SK-N-SH (cell line): ENCODE data around the gene CPTP. TPM values are rescaled to one million over a fixed set of nuclear protein-coding genes. Genes with fewer than 3 reads are reported as not detected.

ENCODE experiments used
- CTCF ChIA-PET: fragments of 300-600, 350-600 bp; formaldehyde crosslinking; extraction: SDS; loops from one replicate; lab custom pipeline; 2021; lab: Yijun Ruan, JAX
- POLR2A ChIA-PET: fragments of 350-600 bp; sonication (Branson Sonifier 250); formaldehyde crosslinking; extraction: SDS; loops from one replicate; lab custom pipeline; 2020; ENCODE audit warnings: antibody characterized with exemption, inconsistent platforms; lab: Yijun Ruan, JAX
- DNase-seq: peaks from one replicate; pipeline ENCODE4 v3.0.0; 2012
- H2AFZ ChIP-seq: fragments of 200-600 bp; sonication (generic); 2 replicates; pipeline ENCODE4 v1.8.1; 2016; ENCODE audit warnings: antibody characterized with exemption, mild to moderate bottlenecking, low read depth
- H3F3A ChIP-seq: fragments of 200-600 bp; sonication (generic); replicated peaks from 2 replicates; pipeline ENCODE3; 2016; ENCODE audit warnings: antibody characterized with exemption, mild to moderate bottlenecking; ENCODE audit not compliant: insufficient read depth
- H3K27ac ChIP-seq, 2 experiments: fragments of 200-500 bp in 1 of 2; fragments of 200-600 bp in 1 of 2; sonication (Bioruptor generic) in 1 of 2; sonication (generic), shearing (Covaris generic) in 1 of 2; 2 replicates each; pipeline versions ENCODE4 v1.5.1 to v1.6.1; 2014 to 2016; ENCODE audit warnings: low read depth in 2 of 2, inconsistent platforms in 1 of 2, low read length in 1 of 2, mild to moderate bottlenecking in 1 of 2, mixed read lengths in 1 of 2
- H3K27me3 ChIP-seq: fragments of 200-600 bp; sonication (generic), shearing (Covaris generic); 2 replicates; pipeline ENCODE4 v1.6.1; 2016; ENCODE audit warnings: mixed run types; ENCODE audit not compliant: insufficient read depth
- H3K36me3 ChIP-seq, 2 experiments: fragments of 200-500 bp in 1 of 2; fragments of 200-600 bp in 1 of 2; sonication (Bioruptor generic) in 1 of 2; sonication (generic) in 1 of 2; replicated peaks in 1 of 2; 2 replicates each; pipeline versions ENCODE3 to v1.5.1; 2014 to 2016; ENCODE audit warnings: low read length in 1 of 2, mild to moderate bottlenecking in 1 of 2; ENCODE audit not compliant: insufficient read depth in 2 of 2, control insufficient read depth in 1 of 2
- H3K4me1 ChIP-seq, 2 experiments: fragments of 200-500 bp in 1 of 2; fragments of 200-600 bp in 1 of 2; sonication (Bioruptor generic) in 1 of 2; sonication (generic), shearing (Covaris generic) in 1 of 2; 2 replicates each; pipeline versions ENCODE4 v1.5.1 to v1.6.1; 2014 to 2016; ENCODE audit warnings: low read depth in 1 of 2, low read length in 1 of 2, mixed run types in 1 of 2; ENCODE audit not compliant: insufficient read depth in 2 of 2, control insufficient read depth in 1 of 2
- H3K4me2 ChIP-seq: fragments of 200-600 bp; sonication (generic), shearing (Covaris generic); 2 replicates; pipeline ENCODE4 v1.6.1; 2017; ENCODE audit warnings: mixed run types
- H3K4me3 ChIP-seq, 2 experiments: fragments of 200-500 bp in 1 of 2; fragments of 200-600 bp in 1 of 2; sonication (Bioruptor generic) in 1 of 2; sonication (generic), shearing (Covaris generic) in 1 of 2; 2 replicates each; pipeline versions ENCODE4 v1.5.1 to v1.8.1; 2014 to 2016; ENCODE audit warnings: low read depth in 2 of 2, inconsistent platforms in 1 of 2, low read length in 1 of 2, mild to moderate bottlenecking in 1 of 2, mixed read lengths in 1 of 2, moderate library complexity in 1 of 2
- H3K79me2 ChIP-seq: fragments of 200-600 bp; sonication (generic); 2 replicates; pipeline ENCODE4 v1.8.1; 2017; ENCODE audit warnings: mild to moderate bottlenecking; ENCODE audit not compliant: insufficient read depth
- H3K9ac ChIP-seq: fragments of 200-600 bp; sonication (generic); 2 replicates; pipeline ENCODE4 v1.6.1; 2017; ENCODE audit warnings: mixed run types
- H3K9me2 ChIP-seq: fragments of 200-600 bp; sonication (generic); 2 replicates; pipeline ENCODE4 v1.6.1; 2017; ENCODE audit warnings: mixed run types
- H3K9me3 ChIP-seq: fragments of 200-600 bp; sonication (generic); 2 replicates; pipeline ENCODE4 v1.6.1; 2017; ENCODE audit warnings: mixed run types, mild to moderate bottlenecking, moderate library complexity
- H4K20me1 ChIP-seq: fragments of 200-600 bp; sonication (generic); 2 replicates; pipeline ENCODE4 v1.6.1; 2017; ENCODE audit warnings: mild to moderate bottlenecking, mixed run types; ENCODE audit not compliant: insufficient read depth
- CTCF ChIP-seq: fragments of 200-600 bp; sonication (generic); IDR thresholded peaks from 2 replicates; pipeline ENCODE4 v1.6.1; 2017; ENCODE audit warnings: antibody characterized with exemption, mild to moderate bottlenecking, moderate library complexity
- ELF1 ChIP-seq: IDR thresholded peaks from 2 replicates; pipeline ENCODE4 v1.4.0; 2012
- EP300 ChIP-seq, 2 experiments: IDR thresholded peaks; 2 replicates each; pipeline versions ENCODE4 v1.4.0 to v1.6.1; 2012; ENCODE audit warnings: borderline replicate concordance in 1 of 2, low read depth in 1 of 2, low read length in 1 of 2
- FOSL2 ChIP-seq: IDR thresholded peaks from 2 replicates; pipeline ENCODE4 v1.4.0; 2012; ENCODE audit warnings: low read depth, mild to moderate bottlenecking, moderate library complexity, borderline replicate concordance
- GABPA ChIP-seq: IDR thresholded peaks from 2 replicates; pipeline ENCODE4 v1.4.0; 2012; ENCODE audit warnings: low read depth, mild to moderate bottlenecking
- GATA2 ChIP-seq: sonication (generic); formaldehyde crosslinking; IDR thresholded peaks from 2 replicates; pipeline ENCODE4 v1.5.0; 2020; ENCODE audit warnings: mild to moderate bottlenecking, missing genetic modification reagents
- JUND ChIP-seq: IDR thresholded peaks from 2 replicates; pipeline ENCODE4 v1.4.0; 2012
- MAX ChIP-seq: IDR thresholded peaks from 2 replicates; pipeline ENCODE4 v1.4.0; 2012; ENCODE audit warnings: low read depth
- MEF2A ChIP-seq: IDR thresholded peaks from 2 replicates; pipeline ENCODE4 v1.4.0; 2012; ENCODE audit warnings: low read depth, borderline replicate concordance
- PBX3 ChIP-seq: IDR thresholded peaks from 2 replicates; pipeline ENCODE4; 2012
- SIN3A ChIP-seq: IDR thresholded peaks from 2 replicates; pipeline ENCODE4 v1.6.1; 2012; ENCODE audit warnings: low read depth, mild to moderate bottlenecking, low read length, moderate library complexity, borderline replicate concordance
- TAF1 ChIP-seq: IDR thresholded peaks from 2 replicates; pipeline ENCODE4 v1.6.1; 2012; ENCODE audit warnings: low read depth, mild to moderate bottlenecking, low read length, moderate library complexity, borderline replicate concordance
- TCF12 ChIP-seq: IDR thresholded peaks from 2 replicates; pipeline ENCODE4 v1.4.0; 2012
- USF1 ChIP-seq: IDR thresholded peaks from 2 replicates; pipeline ENCODE4 v1.4.0; 2012; ENCODE audit warnings: low read depth, borderline replicate concordance
- YY1 ChIP-seq: IDR thresholded peaks from 2 replicates; pipeline ENCODE4 v1.4.0; 2012; ENCODE audit warnings: low read depth, mild to moderate bottlenecking
- ZBTB33 ChIP-seq: IDR thresholded peaks from 2 replicates; pipeline ENCODE4 v1.4.0; 2012; ENCODE audit warnings: low read depth, borderline replicate concordance
- WGBS: methylation state at CpG from one replicate; pipeline ENCODE4 v1.1.6; 2017; ENCODE audit warnings: low lambda C conversion rate; 5-methylcytosine and 5-hydroxymethylcytosine counted together
- polyA plus RNA-seq, 3 experiments: library from polyadenylated mRNA; depleted of rRNA; stranded (reverse); fragments of >200 nt; gene quantifications; 2 replicates each; pipeline ENCODE4 v1.2.3, GENCODE V29; 2012

The CPTP gene
- polyA plus RNA-seq, 1 of the 3 experiments (the other 2 are of a cell fraction): 13.4 TPM

GRCh38 chr1:1280782-1281481, 43.7 kb upstream of the CPTP start:
- Histone ChIP-seq H3K27me3 (no peaks in the 10 kb centered on the region), H3K9me3 (no peaks in the 10 kb centered on the region), H2AFZ (no peak overlapping the region), H3K4me2 (no peak overlapping the region), H4K20me1 (no peaks in the 10 kb centered on the region), H3K9ac (no peak overlapping the region), H3K4me1 (peaks cover 0 to 9% of the 10 kb centered on the region in 2 experiments; a peak in 1 of 4 replicates), H3K4me3 (no peak overlapping the region), H3K36me3 (no peaks in the 10 kb centered on the region), H3K9me2 (no peaks in the 10 kb centered on the region), H3K27ac (no peak overlapping the region), H3K79me2 (no peaks in the 10 kb centered on the region), H3F3A (no peaks in the 10 kb centered on the region)
- TF ChIP-seq ELF1 (no peak), FOSL2 (no peak), TCF12 (no peak), ZBTB33 (no peak), MAX (no peak), YY1 (no peak), EP300 (IDR thresholded peaks at IDR 0.05; ENCODE audit: borderline replicate concordance in 1 of 2, low read depth in 1 of 2, low read length in 1 of 2) (no peak), PBX3 (no peak), MEF2A (no peak), GABPA (no peak), SIN3A (no peak), JUND (no peak), CTCF (no peak), GATA2 (CRISPR knock-in tag) (no peak), USF1 (no peak), TAF1 (no peak)
- ChIA-PET POLR2A (no interaction called here), CTCF (interaction anchor here (1.3 to 2.4 kb wide), 3 partner anchors 10 to 218 kb away, joined by 4 to 18 read pairs (median 10); no protein-coding TSS in a partner anchor)
- no peak for DNase-seq
- no CpG with 5 or more reads among the region's 21 CpGs for WGBS
